Measurements from ENCODE around the gene PTPRG. TPM values are rescaled to one million over a fixed set of nuclear protein-coding genes. Genes with fewer than 3 reads are reported as not detected.

Gene PTPRG
- total and polyA plus RNA-seq, 10 of the 15 experiments (the other 5 are each of a cell fraction or from before 2014, with no cell fraction given): 0.29 to 20.7 (median 1.4) TPM

- Histone ChIP-seq H3K27me3 (replicated peaks in 1 of 2; ENCODE audit: control insufficient read depth in 2 of 2, insufficient read depth in 2 of 2, low read length in 1 of 2) (peaks cover 0 to 3% of the 10 kb centered on the region in 2 experiments; a peak in 2 of 4 replicates), H3K79me2 (ENCODE audit: control insufficient read depth, insufficient read depth, low read length) (no peaks in the 10 kb centered on the region), H2AFZ (ENCODE audit: control insufficient read depth, low read depth, low read length) (no peak overlapping the region), H3K4me2 (ENCODE audit: control insufficient read depth, insufficient read depth) (no peak overlapping the region), H3K9ac (ENCODE audit: control insufficient read depth, insufficient read depth, low read length) (no peak overlapping the region), H3K9me3 (replicated peaks; ENCODE audit: control insufficient read depth, insufficient read depth, low read length) (no peaks in the 10 kb centered on the region), H3K4me1 (ENCODE audit: control insufficient read depth, insufficient read depth, low read length) (no peaks in the 10 kb centered on the region), H4K20me1 (ENCODE audit: control insufficient read depth, insufficient read depth) (no peaks in the 10 kb centered on the region), H3K36me3 (ENCODE audit: control insufficient read depth in 2 of 2, insufficient read depth in 2 of 2, low read length in 1 of 2) (no peaks in the 10 kb centered on the region), H3K4me3 (no peak overlapping the region), H3K27ac (ENCODE audit: control insufficient read depth, insufficient read depth) (no peak overlapping the region)
- RAD21 ChIA-PET (ENCODE audit: unreplicated experiment): no interaction called here
- SMC1A ChIA-PET (ENCODE audit: uncharacterized antibody, unreplicated experiment): interaction anchor here (1.3 to 2.8 kb wide), 4 partner anchors 10 to 23 kb away, joined by 4 to 19 read pairs (median 6); no protein-coding TSS in a partner anchor
- DNase-seq (ENCODE audit: low read depth, low spot score) (no peak), FAIRE-seq (no peak), ATAC-seq (no peak)
- CTCF ChIA-PET: interaction anchor here (0.6 to 2.3 kb wide), 3 partner anchors 33 to 74 kb away, joined by 3 to 6 read pairs (median 4); no protein-coding TSS in a partner anchor
- intact Hi-C loops (cut with micrococcal nuclease; ENCODE audit: unreplicated experiment) (no loop called here), in situ Hi-C loops (cut with MboI) (no loop called here)
- POLR2A ChIA-PET: no interaction called here
- 78% methylated on average over 6 of the region's 6 CpGs for WGBS (ENCODE audit: insufficient coverage, insufficient replicate concordance, low lambda C conversion rate, missing lambda C conversion rate)
- no peak for TF ChIP-seq RBBP5 (conservative IDR thresholded peaks at IDR 0.05)
- BruUV-seq (replicated peaks): no TSS peak
These were observed 55.2 kb downstream of the PTPRG start for GRCh38 chr3:61616586-61616985.

DNA sequence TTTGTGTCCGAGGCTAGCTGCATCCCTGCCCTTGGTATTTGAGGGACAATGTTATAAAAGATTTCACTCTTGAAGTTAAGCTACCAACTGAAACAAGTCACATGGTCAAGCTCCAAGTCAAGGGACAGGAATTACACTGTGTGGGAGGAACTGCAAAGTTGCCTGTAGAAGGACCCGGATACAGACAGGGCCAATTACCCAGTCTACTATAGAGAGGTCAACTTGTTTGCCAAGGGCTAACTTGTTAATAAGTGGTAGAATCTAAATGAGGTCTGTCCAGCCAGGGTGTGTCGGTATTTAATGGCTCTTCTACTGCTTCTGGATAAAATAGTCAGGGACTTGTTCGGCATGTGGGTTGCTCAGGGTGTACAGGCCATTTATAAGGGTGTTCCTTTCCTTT, 55.7 kb downstream of the PTPRG start:
- ChIA-PET RAD21 (ENCODE audit: unreplicated experiment) (no interaction called here), POLR2A (interaction anchor here (1.3 to 1.7 kb wide), 2 partner anchors 9 kb away, joined by 3 to 5 read pairs; no protein-coding TSS in a partner anchor), CTCF (interaction anchor here (0.6 to 2.3 kb wide), 3 partner anchors 34 to 74 kb away, joined by 3 to 6 read pairs (median 4); no protein-coding TSS in a partner anchor), SMC1A (ENCODE audit: uncharacterized antibody, unreplicated experiment) (interaction anchor here (1.0 to 2.8 kb wide), 6 partner anchors 10 to 23 kb away, joined by 3 to 19 read pairs (median 5); no protein-coding TSS in a partner anchor)
- H3K9me3 ChIP-seq (replicated peaks; ENCODE audit: control insufficient read depth, insufficient read depth, low read length): no peaks in the 10 kb centered on the region
- no peaks in the 10 kb centered on the region for H4K20me1 ChIP-seq (ENCODE audit: control insufficient read depth, insufficient read depth)
- H3K9ac ChIP-seq (ENCODE audit: control insufficient read depth, insufficient read depth, low read length): no peak overlapping the region
- no peaks in the 10 kb centered on the region for H3K79me2 ChIP-seq (ENCODE audit: control insufficient read depth, insufficient read depth, low read length)
- no peak for DNase-seq (ENCODE audit: low read depth, low spot score)
- in situ Hi-C loops (cut with MboI): no loop called here
- WGBS (ENCODE audit: insufficient coverage, insufficient replicate concordance, low lambda C conversion rate, missing lambda C conversion rate): 40% methylated on average over 4 of the region's 4 CpGs
- no peak for FAIRE-seq
- H3K27me3 ChIP-seq (replicated peaks in 1 of 2; ENCODE audit: control insufficient read depth in 2 of 2, insufficient read depth in 2 of 2, low read length in 1 of 2): peaks cover 0 to 3% of the 10 kb centered on the region in 2 experiments; a peak in 2 of 4 replicates
- no peaks in the 10 kb centered on the region for H3K36me3 ChIP-seq (ENCODE audit: control insufficient read depth in 2 of 2, insufficient read depth in 2 of 2, low read length in 1 of 2)
- no peak overlapping the region for H3K4me2 ChIP-seq (ENCODE audit: control insufficient read depth, insufficient read depth)
- no peak overlapping the region for H3K4me3 ChIP-seq
- H3K4me1 ChIP-seq (ENCODE audit: control insufficient read depth, insufficient read depth, low read length): no peaks in the 10 kb centered on the region
- intact Hi-C loops (cut with micrococcal nuclease; ENCODE audit: unreplicated experiment): no loop called here
- no peak overlapping the region for H3K27ac ChIP-seq (ENCODE audit: control insufficient read depth, insufficient read depth)
- ATAC-seq: no peak
- no TSS peak for BruUV-seq (replicated peaks)
- no peak overlapping the region for H2AFZ ChIP-seq (ENCODE audit: control insufficient read depth, low read depth, low read length)
- no peak for TF ChIP-seq ZBED1 (IDR thresholded peaks at IDR 0.05; ENCODE audit: borderline replicate concordance)
- TF ChIP-seq SMARCA5 (IDR thresholded peaks at IDR 0.05): no peak
- TF ChIP-seq RAD51 (IDR thresholded peaks at IDR 0.05): no peak
- TF ChIP-seq POU2F2 (IDR thresholded peaks at IDR 0.05; ENCODE audit: borderline replicate concordance, low read depth, low read length): no peak
- no peak for TF ChIP-seq NFYB (IDR thresholded peaks at IDR 0.05; ENCODE audit: insufficient read depth, low read depth, low read length)
- no peak for TF ChIP-seq NR2C2 (IDR thresholded peaks at IDR 0.05; ENCODE audit: borderline replicate concordance, control insufficient read depth, insufficient read length, low read depth)
- TF ChIP-seq SREBF2 (IDR thresholded peaks at IDR 0.05; ENCODE audit: low read length): no peak
- no peak for TF ChIP-seq HDAC2 (IDR thresholded peaks at IDR 0.05)
- TF ChIP-seq NRF1 (conservative IDR thresholded peaks at IDR 0.05; ENCODE audit: low read depth, low read length): no peak
- no peak for TF ChIP-seq HDGF (IDR thresholded peaks at IDR 0.05)
- TF ChIP-seq, protein P1, sequence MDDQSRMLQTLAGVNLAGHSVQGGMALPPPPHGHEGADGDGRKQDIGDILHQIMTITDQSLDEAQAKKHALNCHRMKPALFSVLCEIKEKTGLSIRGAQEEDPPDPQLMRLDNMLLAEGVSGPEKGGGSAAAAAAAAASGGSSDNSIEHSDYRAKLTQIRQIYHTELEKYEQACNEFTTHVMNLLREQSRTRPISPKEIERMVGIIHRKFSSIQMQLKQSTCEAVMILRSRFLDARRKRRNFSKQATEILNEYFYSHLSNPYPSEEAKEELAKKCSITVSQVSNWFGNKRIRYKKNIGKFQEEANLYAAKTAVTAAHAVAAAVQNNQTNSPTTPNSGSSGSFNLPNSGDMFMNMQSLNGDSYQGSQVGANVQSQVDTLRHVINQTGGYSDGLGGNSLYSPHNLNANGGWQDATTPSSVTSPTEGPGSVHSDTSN (IDR thresholded peaks at IDR 0.05; ENCODE audit: insufficient replicate concordance, low read depth, low read length): no peak
- no peak for TF ChIP-seq ATF3 (IDR thresholded peaks at IDR 0.05; ENCODE audit: borderline replicate concordance, extremely low read depth, low read depth, low read length)
- TF ChIP-seq, protein P2, sequence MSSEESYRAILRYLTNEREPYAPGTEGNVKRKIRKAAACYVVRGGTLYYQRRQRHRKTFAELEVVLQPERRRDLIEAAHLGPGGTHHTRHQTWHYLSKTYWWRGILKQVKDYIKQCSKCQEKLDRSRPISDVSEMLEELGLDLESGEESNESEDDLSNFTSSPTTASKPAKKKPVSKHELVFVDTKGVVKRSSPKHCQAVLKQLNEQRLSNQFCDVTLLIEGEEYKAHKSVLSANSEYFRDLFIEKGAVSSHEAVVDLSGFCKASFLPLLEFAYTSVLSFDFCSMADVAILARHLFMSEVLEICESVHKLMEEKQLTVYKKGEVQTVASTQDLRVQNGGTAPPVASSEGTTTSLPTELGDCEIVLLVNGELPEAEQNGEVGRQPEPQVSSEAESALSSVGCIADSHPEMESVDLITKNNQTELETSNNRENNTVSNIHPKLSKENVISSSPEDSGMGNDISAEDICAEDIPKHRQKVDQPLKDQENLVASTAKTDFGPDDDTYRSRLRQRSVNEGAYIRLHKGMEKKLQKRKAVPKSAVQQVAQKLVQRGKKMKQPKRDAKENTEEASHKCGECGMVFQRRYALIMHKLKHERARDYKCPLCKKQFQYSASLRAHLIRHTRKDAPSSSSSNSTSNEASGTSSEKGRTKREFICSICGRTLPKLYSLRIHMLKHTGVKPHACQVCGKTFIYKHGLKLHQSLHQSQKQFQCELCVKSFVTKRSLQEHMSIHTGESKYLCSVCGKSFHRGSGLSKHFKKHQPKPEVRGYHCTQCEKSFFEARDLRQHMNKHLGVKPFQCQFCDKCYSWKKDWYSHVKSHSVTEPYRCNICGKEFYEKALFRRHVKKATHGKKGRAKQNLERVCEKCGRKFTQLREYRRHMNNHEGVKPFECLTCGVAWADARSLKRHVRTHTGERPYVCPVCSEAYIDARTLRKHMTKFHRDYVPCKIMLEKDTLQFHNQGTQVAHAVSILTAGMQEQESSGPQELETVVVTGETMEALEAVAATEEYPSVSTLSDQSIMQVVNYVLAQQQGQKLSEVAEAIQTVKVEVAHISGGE (CRISPR knock-in tag; IDR thresholded peaks at IDR 0.05): no peak
